Neural cell (in vitro differentiated cells): ENCODE results near the gene CDON. TPM values are rescaled to one million over a fixed set of nuclear protein-coding genes. Genes with fewer than 3 reads are reported as not detected.

Experiments
- H2AFZ ChIP-seq: fragments of 200-600, 300-800 bp; sonication (generic), shearing (Covaris generic); 2 replicates; pipeline ENCODE4 v1.6.0; 2014; ENCODE audit warnings: low read depth, mild to moderate bottlenecking, antibody characterized with exemption, low read length, moderate library complexity
- H3F3A ChIP-seq: fragments of 200-600 bp; shearing (Covaris generic); 2 replicates; pipeline ENCODE4 v1.6.1; 2016; ENCODE audit warnings: mild to moderate bottlenecking, moderate library complexity, mixed read lengths, antibody characterized with exemption, low read length; ENCODE audit not compliant: insufficient read depth, poor library complexity, severe bottlenecking
- H3K27ac ChIP-seq: fragments of 200-600, 300-800 bp; sonication (generic), shearing (Covaris generic); 2 replicates; pipeline ENCODE4 v1.5.1; 2014; ENCODE audit warnings: mild to moderate bottlenecking, low read length, moderate library complexity
- H3K27me3 ChIP-seq: fragments of 300-800, 200-600 bp; sonication (generic), shearing (Covaris generic); 2 replicates; pipeline ENCODE4 v1.6.0; 2014; ENCODE audit warnings: mild to moderate bottlenecking, low read depth, low read length, moderate library complexity; ENCODE audit not compliant: insufficient read depth
- H3K36me3 ChIP-seq: fragments of 300-800, 200-600 bp; sonication (generic), shearing (Covaris generic); 2 replicates; pipeline ENCODE4 v1.5.1; 2014; ENCODE audit warnings: mild to moderate bottlenecking, antibody characterized with exemption, low read length, moderate library complexity; ENCODE audit not compliant: insufficient read depth
- H3K4me2 ChIP-seq: fragments of 300-800, 200-600 bp; sonication (generic), shearing (Covaris generic); 2 replicates; pipeline ENCODE4 v1.6.0; 2014; ENCODE audit warnings: mild to moderate bottlenecking, low read length
- H3K4me3 ChIP-seq: fragments of 300-800, 200-600 bp; sonication (generic), shearing (Covaris generic); 2 replicates; pipeline ENCODE4 v1.5.1; 2014; ENCODE audit warnings: mild to moderate bottlenecking, low read length, moderate library complexity
- H3K79me2 ChIP-seq: fragments of 200-600 bp; shearing (Covaris generic); replicated peaks from 2 replicates; pipeline ENCODE4 v1.6.0; 2014; ENCODE audit warnings: mild to moderate bottlenecking, low read length, moderate library complexity; ENCODE audit not compliant: insufficient read depth
- H3K9ac ChIP-seq: fragments of 300-800, 200-600 bp; sonication (generic), shearing (Covaris generic); 2 replicates; pipeline ENCODE4 v1.6.1; 2016; ENCODE audit warnings: mild to moderate bottlenecking, low read length, mixed read lengths
- H3K9me2 ChIP-seq: fragments of 200-600 bp; shearing (Covaris generic); 2 replicates; pipeline ENCODE4 v1.6.1; 2016; ENCODE audit warnings: mild to moderate bottlenecking, low read length, mixed read lengths; ENCODE audit not compliant: insufficient read depth
- H3K9me3 ChIP-seq: fragments of 200-600, 300-800 bp; sonication (generic), shearing (Covaris generic); 2 replicates; pipeline ENCODE4 v1.6.1; 2016; ENCODE audit warnings: mild to moderate bottlenecking, mixed run types, low read length, moderate library complexity, mixed read lengths
- H4K20me1 ChIP-seq: fragments of 200-600 bp; shearing (Covaris generic); 2 replicates; pipeline ENCODE4 v1.6.1; 2016; ENCODE audit warnings: mild to moderate bottlenecking, mixed run types; ENCODE audit not compliant: insufficient read depth
- CTCF ChIP-seq: fragments of 450-650 bp; IDR thresholded peaks from 2 replicates; pipeline ENCODE4 v1.5.1; 2014; ENCODE audit warnings: antibody characterized with exemption, mild to moderate bottlenecking, moderate library complexity; ENCODE audit not compliant: poor library complexity, severe bottlenecking
- EP300 ChIP-seq: fragments of 450-650 bp; conservative IDR thresholded peaks from 2 replicates; pipeline ENCODE4 v1.6.1; 2014; ENCODE audit warnings: antibody characterized with exemption, mild to moderate bottlenecking, moderate library complexity; ENCODE audit not compliant: poor library complexity, severe bottlenecking
- EZH2 ChIP-seq: fragments of 200-600, 300-800 bp; shearing (Covaris generic), sonication (generic); IDR thresholded peaks from 2 replicates; pipeline ENCODE4 v1.6.1; 2014; ENCODE audit warnings: antibody characterized with exemption, low read length, borderline replicate concordance, mild to moderate bottlenecking; ENCODE audit not compliant: insufficient read depth, poor library complexity, severe bottlenecking
- MXI1 ChIP-seq: fragments of 450-650 bp; conservative IDR thresholded peaks from 2 replicates; pipeline ENCODE4 v1.6.1; 2014; ENCODE audit warnings: antibody characterized with exemption, mild to moderate bottlenecking; ENCODE audit not compliant: poor library complexity, severe bottlenecking
- POLR2AphosphoS5 ChIP-seq: IDR thresholded peaks from 2 replicates; pipeline ENCODE4 v1.6.1; 2012
- RAD21 ChIP-seq: fragments of 450-650 bp; conservative IDR thresholded peaks from 2 replicates; pipeline ENCODE4 v1.6.1; 2014; ENCODE audit warnings: antibody characterized with exemption, mild to moderate bottlenecking, moderate library complexity
- REST ChIP-seq: IDR thresholded peaks from 2 replicates; pipeline ENCODE4 v1.6.1; 2012; ENCODE audit warnings: borderline replicate concordance
- SMC3 ChIP-seq: fragments of 450-650 bp; conservative IDR thresholded peaks from 2 replicates; pipeline ENCODE4 v1.6.1; 2014; ENCODE audit warnings: antibody characterized with exemption, mild to moderate bottlenecking, moderate library complexity; ENCODE audit not compliant: poor library complexity
- TAF1 ChIP-seq: IDR thresholded peaks from 2 replicates; pipeline ENCODE4 v1.6.1; 2012; ENCODE audit warnings: low read depth
- polyA plus RNA-seq: library from polyadenylated mRNA; depleted of rRNA; stranded (reverse); fragments of >200 nt; gene quantifications from 2 replicates; pipeline ENCODE4 v1.2.3, GENCODE V29; 2014

CDON gene
- polyA plus RNA-seq, 1 donor from 2014 or later = 44.1 TPM

- no peak overlapping the region for H3K4me2 ChIP-seq
- H3K9me3 ChIP-seq = no peaks in the 10 kb centered on the region
- no peak overlapping the region for H3K4me3 ChIP-seq
- H3K9ac ChIP-seq = no peak overlapping the region
- no peaks in the 10 kb centered on the region for H3K9me2 ChIP-seq
- H3K27me3 ChIP-seq = no peaks in the 10 kb centered on the region
- H4K20me1 ChIP-seq = no peaks in the 10 kb centered on the region
- H3K36me3 ChIP-seq = no peaks in the 10 kb centered on the region
- TF ChIP-seq SMC3 = no peak
- H2AFZ ChIP-seq = no peak overlapping the region
- no peaks in the 10 kb centered on the region for H3K79me2 ChIP-seq
- H3F3A ChIP-seq = no peaks in the 10 kb centered on the region
- no peak overlapping the region for H3K27ac ChIP-seq
Measured at GRCh38 chr11:125951731-125952130, 110.9 kb downstream of the CDON start.

- TF ChIP-seq TAF1 (no peak), MXI1 (no peak), RAD21 (no peak), SMC3 (no peak), POLR2AphosphoS5 (no peak), EZH2 (no peak), REST (no peak), CTCF (no peak), EP300 (no peak)
- Histone ChIP-seq H3K36me3 (no peaks in the 10 kb centered on the region), H3K4me2 (no peak overlapping the region), H3F3A (no peaks in the 10 kb centered on the region), H4K20me1 (no peaks in the 10 kb centered on the region), H3K4me3 (no peak overlapping the region), H3K9me3 (no peaks in the 10 kb centered on the region), H3K27me3 (no peaks in the 10 kb centered on the region), H3K79me2 (no peaks in the 10 kb centered on the region), H2AFZ (no peak overlapping the region), H3K9ac (no peak overlapping the region), H3K27ac (no peak overlapping the region), H3K9me2 (no peaks in the 10 kb centered on the region)
Measured at GRCh38 chr11:125950696-125951651, 111.7 kb downstream of the CDON start.
